Spleen (tissue), 7 donors: Measurements from ENCODE around the gene LYPD8.

Experiments used
- CTCF ChIP-seq, 11 experiments: fragments of 200-600 bp in 7 of 11; fragments of 450-650 bp in 4 of 11; sonication (generic) in 4 of 11; IDR thresholded peaks in 8 of 11; conservative IDR thresholded peaks in 3 of 11; 1 replicate in 7 of 11; 2 replicates in 4 of 11; pipeline versions ENCODE4 v1.4.0 to v1.8.0; 2016 to 2021; ENCODE audit warnings: antibody characterized with exemption in 11 of 11, inconsistent platforms in 4 of 11, mild to moderate bottlenecking in 1 of 11
- POLR2A ChIP-seq, 3 donors: fragments of 450-650 bp; IDR thresholded peaks; one replicate each; pipeline ENCODE4 v1.5.1; 2017; ENCODE audit warnings: antibody characterized with exemption in 3 of 3, mild to moderate bottlenecking in 1 of 3
- POLR2AphosphoS5 ChIP-seq, 3 donors: sonication (generic); formaldehyde crosslinking; IDR thresholded peaks; one replicate each; pipeline ENCODE4 v1.5.1; 2017; ENCODE audit warnings: antibody characterized with exemption in 3 of 3
- donor health status: DM: no; HTN: no; CAD: no; lungs with moderate emphysema.
- donor health status: DM: no; HTN: no; CAD: no.
- donor health status: DM: no; HTN: no; CAD: no.

GRCh38 chr1:248804771-248805681 is 49.5 kb upstream of the LYPD8 start:
- TF ChIP-seq CTCF (IDR thresholded peaks at IDR 0.05 in 8 of 11, conservative IDR thresholded peaks at IDR 0.05 in 3 of 11) (peak in 3 of 11 experiments; percentile 4 to 23 (median 11)), POLR2A (IDR thresholded peaks at IDR 0.05) (no peak), POLR2AphosphoS5 (IDR thresholded peaks at IDR 0.05) (peak in 1 of 3 donors; percentile 48)
